IMR-90 (cell line): ENCODE results near the gene POLR2F. TPM values are rescaled to one million over a fixed set of nuclear protein-coding genes. Genes with fewer than 3 reads are reported as not detected.

ENCODE experiments used
- ATAC-seq: fragments of 200-7000 bp; cut with Tn5 transposase; 2 replicates; pipeline ENCODE4 v1.9.1; 2020; ENCODE audit warnings: low read depth, mild to moderate bottlenecking, moderate library complexity
- BruUV-seq: library from RNA; stranded (reverse); fragments of 400-500 nt; replicated peaks from 2 replicates; lab custom pipeline; 2021; lab: Mats Ljungman, UMichigan
- CTCF ChIA-PET: fragments of 300-600 bp; formaldehyde crosslinking; extraction: SDS; loops from one replicate; lab custom pipeline; 2021; ENCODE audit warnings: antibody characterized with exemption; lab: Yijun Ruan, JAX
- POLR2A ChIA-PET: fragments of 300-600 bp; sonication (Branson Sonifier 250); formaldehyde crosslinking; loops from one replicate; lab custom pipeline; 2022; ENCODE audit warnings: antibody characterized with exemption; ENCODE audit not compliant: unreplicated experiment; lab: Charles Lee
- DNase-seq: peaks from one replicate; pipeline ENCODE4 v3.0.0; 2013
- H2AFZ ChIP-seq: replicated peaks from 2 replicates; pipeline ENCODE3; 2013; ENCODE audit warnings: low read length, mild to moderate bottlenecking; ENCODE audit not compliant: poor library complexity
- H2AK5ac ChIP-seq: 2 replicates; pipeline ENCODE4 v1.6.1; 2013; ENCODE audit warnings: low read depth, low read length, inconsistent platforms
- H2AK9ac ChIP-seq: replicated peaks from 2 replicates; pipeline ENCODE3; 2013; ENCODE audit warnings: mild to moderate bottlenecking, low read depth, low read length, moderate library complexity; ENCODE audit not compliant: poor library complexity
- H2BK120ac ChIP-seq: 2 replicates; pipeline ENCODE4 v1.6.1; 2013; ENCODE audit warnings: low read depth, low read length, inconsistent platforms
- H2BK15ac ChIP-seq: 3 replicates; pipeline ENCODE4 v1.6.1; 2013; ENCODE audit warnings: low read depth, low read length, inconsistent platforms
- H2BK20ac ChIP-seq: 2 replicates; pipeline ENCODE4 v1.6.1; 2013; ENCODE audit warnings: low read depth, mild to moderate bottlenecking, inconsistent platforms, low read length, moderate library complexity
- H2BK5ac ChIP-seq: 2 replicates; pipeline ENCODE4 v1.6.1; 2013; ENCODE audit warnings: mild to moderate bottlenecking, low read depth, low read length, inconsistent platforms; ENCODE audit not compliant: poor library complexity, severe bottlenecking
- H3K14ac ChIP-seq: replicated peaks from 2 replicates; pipeline ENCODE4 v1.6.1; 2013; ENCODE audit warnings: low read depth, low read length, inconsistent platforms
- H3K18ac ChIP-seq: 2 replicates; pipeline ENCODE4 v1.6.1; 2013; ENCODE audit warnings: low read depth, low read length, control low read depth
- H3K23ac ChIP-seq: 2 replicates; pipeline ENCODE4 v1.6.1; 2013; ENCODE audit warnings: low read depth, low read length, inconsistent platforms
- H3K27ac ChIP-seq: 2 replicates; pipeline ENCODE4 v1.5.1; 2013; ENCODE audit warnings: mild to moderate bottlenecking, control low read depth, low read length; ENCODE audit not compliant: insufficient read depth
- H3K27me3 ChIP-seq: 2 replicates; pipeline ENCODE4 v1.6.1; 2013; ENCODE audit warnings: low read length; ENCODE audit not compliant: control insufficient read depth, insufficient read depth
- H3K36me3 ChIP-seq: 2 replicates; pipeline ENCODE4 v1.6.1; 2013; ENCODE audit warnings: low read length, mixed read lengths; ENCODE audit not compliant: control insufficient read depth, insufficient read depth
- H3K4ac ChIP-seq: 2 replicates; pipeline ENCODE4 v1.6.1; 2013; ENCODE audit warnings: low read depth, low read length, inconsistent platforms
- H3K4me1 ChIP-seq: 2 replicates; pipeline ENCODE4 v1.6.1; 2013; ENCODE audit warnings: low read length, mixed read lengths; ENCODE audit not compliant: control insufficient read depth, insufficient read depth
- H3K4me2 ChIP-seq: 2 replicates; pipeline ENCODE4 v1.6.1; 2013; ENCODE audit warnings: low read depth, mild to moderate bottlenecking, control low read depth, low read length, moderate library complexity
- H3K4me3 ChIP-seq: 2 replicates; pipeline ENCODE4 v1.5.1; 2013; ENCODE audit warnings: low read depth, mild to moderate bottlenecking, control low read depth, low read length, moderate library complexity; ENCODE audit not compliant: insufficient read depth
- H3K56ac ChIP-seq: 2 replicates; pipeline ENCODE4 v1.6.1; 2013; ENCODE audit warnings: low read length, inconsistent platforms; ENCODE audit not compliant: insufficient read depth; ENCODE audit errors: extremely low read depth
- H3K79me1 ChIP-seq, 2 experiments: 2 replicates each; pipeline ENCODE4 v1.6.1; 2013; ENCODE audit warnings: low read length in 2 of 2, inconsistent platforms in 1 of 2, low read depth in 1 of 2
- H3K9ac ChIP-seq: 2 replicates; pipeline ENCODE4 v1.6.1; 2013; ENCODE audit warnings: low read depth, low read length, control low read depth
- H3K9me1 ChIP-seq: 2 replicates; pipeline ENCODE4 v1.6.1; 2013; ENCODE audit warnings: low read length, inconsistent platforms; ENCODE audit not compliant: insufficient read depth
- H3K9me3 ChIP-seq: 2 replicates; pipeline ENCODE4 v1.6.1; 2013; ENCODE audit warnings: low read length; ENCODE audit not compliant: control insufficient read depth, insufficient read depth
- H4K20me1 ChIP-seq: 2 replicates; pipeline ENCODE4 v1.6.1; 2013; ENCODE audit warnings: low read length, inconsistent platforms; ENCODE audit not compliant: insufficient read depth
- H4K5ac ChIP-seq: 2 replicates; pipeline ENCODE4 v1.6.1; 2013; ENCODE audit warnings: mild to moderate bottlenecking, low read depth, low read length, control low read depth
- H4K8ac ChIP-seq, 2 experiments: 2 replicates each; pipeline ENCODE4 v1.6.1; 2013; ENCODE audit warnings: low read depth in 2 of 2, low read length in 2 of 2, control low read depth in 1 of 2, inconsistent platforms in 1 of 2
- H4K91ac ChIP-seq: 2 replicates; pipeline ENCODE4 v1.6.1; 2013; ENCODE audit warnings: low read depth, low read length, inconsistent platforms; ENCODE audit not compliant: insufficient read depth
- BHLHE40 ChIP-seq: fragments of 150-350 bp; IDR thresholded peaks from 2 replicates; pipeline ENCODE4 v1.6.1; 2016; ENCODE audit warnings: mild to moderate bottlenecking, low read depth, low read length
- CEBPB ChIP-seq: IDR thresholded peaks from 2 replicates; pipeline ENCODE4 v1.6.1; 2012; ENCODE audit warnings: low read depth, low read length, improper control_type of control experiment
- CHD1 ChIP-seq: IDR thresholded peaks from 2 replicates; pipeline ENCODE4 v1.6.1; 2012; ENCODE audit warnings: low read depth, low read length, improper control_type of control experiment
- FOS ChIP-seq: fragments of 150-350 bp; IDR thresholded peaks from 2 replicates; pipeline ENCODE4 v1.6.1; 2016; ENCODE audit warnings: low read depth, low read length
- MAZ ChIP-seq: IDR thresholded peaks from 2 replicates; pipeline ENCODE4 v1.6.1; 2012; ENCODE audit warnings: low read depth, mild to moderate bottlenecking, low read length, improper control_type of control experiment, moderate library complexity, borderline replicate concordance
- MXI1 ChIP-seq: IDR thresholded peaks from 2 replicates; pipeline ENCODE4 v1.6.1; 2012; ENCODE audit warnings: low read depth, mild to moderate bottlenecking, low read length, moderate library complexity, borderline replicate concordance
- NFE2L2 ChIP-seq: fragments of 150-350 bp; IDR thresholded peaks from 2 replicates; pipeline ENCODE4 v1.6.1; 2016; ENCODE audit warnings: low read depth, mild to moderate bottlenecking, low read length
- RAD21 ChIP-seq: IDR thresholded peaks from 2 replicates; pipeline ENCODE4 v1.6.1; 2012; ENCODE audit warnings: low read length, improper control_type of control experiment
- RCOR1 ChIP-seq: IDR thresholded peaks from 2 replicates; pipeline ENCODE4 v1.6.1; 2012; ENCODE audit warnings: mild to moderate bottlenecking, low read length, improper control_type of control experiment; ENCODE audit not compliant: insufficient replicate concordance
- RFX5 ChIP-seq: IDR thresholded peaks from 2 replicates; pipeline ENCODE4 v1.8.0; 2012; ENCODE audit warnings: low read depth, mild to moderate bottlenecking, low read length, moderate library complexity
- SMC3 ChIP-seq: fragments of 150-350 bp; IDR thresholded peaks from 2 replicates; pipeline ENCODE4 v1.6.1; 2016; ENCODE audit warnings: low read depth, mild to moderate bottlenecking, antibody characterized with exemption, low read length, moderate library complexity
- whole genome bisulfite sequencing, 2 experiments: methylation state at CpG; one replicate each; pipeline versions ENCODE4 v1.1.5 to v1.1.7; 2013; ENCODE audit warnings: missing lambda C conversion rate in 2 of 2; ENCODE audit not compliant: insufficient read length in 1 of 2; ENCODE audit errors: extremely low coverage in 2 of 2; 5-methylcytosine and 5-hydroxymethylcytosine counted together
- dilution Hi-C: fragments of 300-500 bp; cut with HindIII; formaldehyde crosslinking; loops from one replicate; pipeline ENCODE4 v1.14.3; 2018; ENCODE audit warnings: low sequenced_read_pairs; ENCODE audit not compliant: unreplicated experiment
- in situ Hi-C: fragments of 300-500 bp; cut with MboI; formaldehyde crosslinking; loops from 3 replicates; pipeline ENCODE4 v1.14.3; 2019; ENCODE audit warnings: low sequenced_read_pairs, inconsistent platforms, mixed read lengths
- intact Hi-C: fragments of 100-400 bp; cut with micrococcal nuclease; formaldehyde crosslinking; loops from 2 replicates; pipeline ENCODE4 v1.10.0; 2022
- polyA plus RNA-seq, 3 experiments: library from polyadenylated mRNA; depleted of rRNA; stranded (reverse); fragments of >200 nt; gene quantifications; 2 replicates each; pipeline ENCODE4 v1.2.3, GENCODE V29; 2012; ENCODE audit warnings: low replicate concordance in 1 of 3
- total RNA-seq: library from RNA; depleted of rRNA; stranded (reverse); fragments of >200 nt; gene quantifications from 2 replicates; pipeline ENCODE4 v1.2.3, GENCODE V29; 2012
- TF ChIP-seq, protein P1 (sequence below): fragments of 150-350 bp; IDR thresholded peaks from 2 replicates; pipeline ENCODE4 v1.6.1; 2016; ENCODE audit warnings: low read depth, mild to moderate bottlenecking, low read length, moderate library complexity, borderline replicate concordance
- TF ChIP-seq, protein P2 (sequence below): fragments of 150-350 bp; IDR thresholded peaks from 2 replicates; pipeline ENCODE4 v1.6.1; 2017; ENCODE audit warnings: mild to moderate bottlenecking, antibody characterized with exemption, low read length, low read depth
- TF ChIP-seq, protein P3 (sequence below): conservative IDR thresholded peaks from 2 replicates; pipeline ENCODE4 v1.5.1; 2012; ENCODE audit warnings: mild to moderate bottlenecking, low read depth, low read length, improper control_type of control experiment

Gene POLR2F
- total and polyA plus RNA-seq, 2 of the 4 experiments (the other 2 are of a cell fraction) = 26.0 to 147 TPM

DNA sequence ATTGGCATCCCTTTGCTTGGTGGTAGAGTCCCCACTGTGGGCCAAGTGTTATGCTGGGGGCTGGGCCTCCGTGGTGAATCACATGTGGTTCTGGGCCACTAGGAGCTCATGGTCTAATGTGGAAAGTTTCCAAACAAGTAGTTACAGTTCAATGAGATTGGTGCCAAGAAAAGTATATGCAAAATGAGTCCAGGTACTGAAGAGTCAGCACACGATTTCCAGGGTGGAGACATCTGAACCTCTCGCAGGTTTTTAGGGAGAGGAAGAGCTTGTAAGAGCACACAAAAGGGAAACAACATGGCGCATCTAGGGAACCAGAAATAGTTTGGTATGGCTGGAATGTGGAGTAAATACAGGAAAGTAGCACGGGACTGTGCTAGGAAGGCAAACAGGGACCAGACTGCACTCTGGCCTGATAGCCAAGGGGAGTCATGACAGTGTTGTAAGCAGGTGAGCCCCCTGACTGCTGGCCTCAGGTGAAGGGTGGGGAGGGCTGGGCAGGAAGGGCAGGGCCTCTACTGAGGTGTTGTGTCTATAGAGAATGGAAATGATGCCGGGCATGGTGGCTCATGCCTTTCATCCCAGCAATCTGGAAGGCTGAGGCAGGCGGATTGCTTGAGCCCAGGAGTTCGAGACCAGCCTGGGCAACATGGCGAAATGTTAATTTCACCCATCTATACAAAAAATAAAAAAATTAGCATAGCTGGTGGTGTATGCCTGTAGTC is 12.6 kb downstream of the POLR2F start:
- ChIA-PET POLR2A (no interaction called here), CTCF (interaction anchor here (0.6 to 1.3 kb wide), 4 partner anchors 32 to 148 kb away, joined by 3 to 6 read pairs (median 4); no protein-coding TSS in a partner anchor)
- 79% methylated on average over 3 of the region's 9 CpGs; no CpG with 5 or more reads in 1 of the 2 experiments for WGBS, 2 experiments
- peaks cover 34% of the 10 kb centered on the region for H3K36me3 ChIP-seq
- H2BK20ac ChIP-seq = no peak overlapping the region
- 0 out of 2 replicates have a peak overlapping the region, but pooled peaks have one; percentile 14 for H4K91ac ChIP-seq
- in situ Hi-C loops (no loop called here), intact Hi-C loops (loop anchor here (1.0 kb wide), 2 partner anchors 79 to 149 kb away; no protein-coding TSS in a partner anchor), dilution Hi-C loops (no loop called here)
- no peak overlapping the region; the same call in 1 of the 2 replicates for H3K14ac ChIP-seq
- no peaks in the 10 kb centered on the region for H3K9me3 ChIP-seq
- H4K5ac ChIP-seq = no peak overlapping the region
- peaks cover 5% of the 10 kb centered on the region; the same call in 1 of the 2 replicates for H3K9me1 ChIP-seq
- ATAC-seq (peak; percentile 49), DNase-seq (peak; percentile 11)
- H4K8ac ChIP-seq = no peak overlapping the region
- no peak overlapping the region for H2BK120ac ChIP-seq
- no peak overlapping the region for H3K56ac ChIP-seq
- H3K4ac ChIP-seq = no peak overlapping the region
- peaks cover 14 to 17% of the 10 kb centered on the region in 2 experiments for H3K79me1 ChIP-seq
- no peak overlapping the region for H3K9ac ChIP-seq
- no peak overlapping the region for H3K4me3 ChIP-seq
- no peak overlapping the region for H3K4me2 ChIP-seq
- H2BK15ac ChIP-seq = no peak overlapping the region
- H3K27me3 ChIP-seq = no peaks in the 10 kb centered on the region
- H2AK5ac ChIP-seq = no peak overlapping the region
- BruUV-seq = no TSS peak
- H2BK5ac ChIP-seq = peak overlapping the region; percentile 21
- peaks cover 12% of the 10 kb centered on the region for H4K20me1 ChIP-seq
- H3K4me1 ChIP-seq = peaks cover 7% of the 10 kb centered on the region
- H3K27ac ChIP-seq = no peak overlapping the region
- peak overlapping the region; percentile 2 for H2AFZ ChIP-seq
- H3K18ac ChIP-seq = peak overlapping the region; percentile 36; the same call in 1 of the 2 replicates
- H3K23ac ChIP-seq = no peak overlapping the region
- peak overlapping the region; percentile 7 for H2AK9ac ChIP-seq
- TF ChIP-seq CHD1 = no peak
- TF ChIP-seq BHLHE40 = no peak
- no peak for TF ChIP-seq NFE2L2
- no peak for TF ChIP-seq RCOR1
- TF ChIP-seq, protein P1, sequence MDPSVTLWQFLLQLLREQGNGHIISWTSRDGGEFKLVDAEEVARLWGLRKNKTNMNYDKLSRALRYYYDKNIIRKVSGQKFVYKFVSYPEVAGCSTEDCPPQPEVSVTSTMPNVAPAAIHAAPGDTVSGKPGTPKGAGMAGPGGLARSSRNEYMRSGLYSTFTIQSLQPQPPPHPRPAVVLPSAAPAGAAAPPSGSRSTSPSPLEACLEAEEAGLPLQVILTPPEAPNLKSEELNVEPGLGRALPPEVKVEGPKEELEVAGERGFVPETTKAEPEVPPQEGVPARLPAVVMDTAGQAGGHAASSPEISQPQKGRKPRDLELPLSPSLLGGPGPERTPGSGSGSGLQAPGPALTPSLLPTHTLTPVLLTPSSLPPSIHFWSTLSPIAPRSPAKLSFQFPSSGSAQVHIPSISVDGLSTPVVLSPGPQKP = no peak
- no peak for TF ChIP-seq CEBPB
- TF ChIP-seq, protein P2, sequence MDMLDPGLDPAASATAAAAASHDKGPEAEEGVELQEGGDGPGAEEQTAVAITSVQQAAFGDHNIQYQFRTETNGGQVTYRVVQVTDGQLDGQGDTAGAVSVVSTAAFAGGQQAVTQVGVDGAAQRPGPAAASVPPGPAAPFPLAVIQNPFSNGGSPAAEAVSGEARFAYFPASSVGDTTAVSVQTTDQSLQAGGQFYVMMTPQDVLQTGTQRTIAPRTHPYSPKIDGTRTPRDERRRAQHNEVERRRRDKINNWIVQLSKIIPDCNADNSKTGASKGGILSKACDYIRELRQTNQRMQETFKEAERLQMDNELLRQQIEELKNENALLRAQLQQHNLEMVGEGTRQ = no peak
- no peak for TF ChIP-seq MXI1
- TF ChIP-seq RFX5 = no peak
- TF ChIP-seq, protein P3, sequence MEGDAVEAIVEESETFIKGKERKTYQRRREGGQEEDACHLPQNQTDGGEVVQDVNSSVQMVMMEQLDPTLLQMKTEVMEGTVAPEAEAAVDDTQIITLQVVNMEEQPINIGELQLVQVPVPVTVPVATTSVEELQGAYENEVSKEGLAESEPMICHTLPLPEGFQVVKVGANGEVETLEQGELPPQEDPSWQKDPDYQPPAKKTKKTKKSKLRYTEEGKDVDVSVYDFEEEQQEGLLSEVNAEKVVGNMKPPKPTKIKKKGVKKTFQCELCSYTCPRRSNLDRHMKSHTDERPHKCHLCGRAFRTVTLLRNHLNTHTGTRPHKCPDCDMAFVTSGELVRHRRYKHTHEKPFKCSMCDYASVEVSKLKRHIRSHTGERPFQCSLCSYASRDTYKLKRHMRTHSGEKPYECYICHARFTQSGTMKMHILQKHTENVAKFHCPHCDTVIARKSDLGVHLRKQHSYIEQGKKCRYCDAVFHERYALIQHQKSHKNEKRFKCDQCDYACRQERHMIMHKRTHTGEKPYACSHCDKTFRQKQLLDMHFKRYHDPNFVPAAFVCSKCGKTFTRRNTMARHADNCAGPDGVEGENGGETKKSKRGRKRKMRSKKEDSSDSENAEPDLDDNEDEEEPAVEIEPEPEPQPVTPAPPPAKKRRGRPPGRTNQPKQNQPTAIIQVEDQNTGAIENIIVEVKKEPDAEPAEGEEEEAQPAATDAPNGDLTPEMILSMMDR = no peak
- no peak for TF ChIP-seq FOS
- no peak for TF ChIP-seq MAZ
- TF ChIP-seq RAD21 = no peak
- no peak for TF ChIP-seq SMC3
